Gastrocnemius medialis (tissue), 4 donors: ENCODE data around the gene SP100.

ENCODE experiments used
- CTCF ChIP-seq, 5 experiments: fragments of 450-650 bp in 3 of 5; fragments of 200-600 bp in 2 of 5; sonication (generic) in 2 of 5; IDR thresholded peaks in 4 of 5; conservative IDR thresholded peaks in 1 of 5; 1 replicate in 4 of 5; 2 replicates in 1 of 5; pipeline ENCODE4 v1.5.1; 2016 to 2019; ENCODE audit warnings: antibody characterized with exemption in 5 of 5, mild to moderate bottlenecking in 3 of 5, moderate library complexity in 3 of 5
- POLR2A ChIP-seq, 2 donors: fragments of 450-650 bp; IDR thresholded peaks; one replicate each; pipeline ENCODE4 v1.6.1; 2017; ENCODE audit warnings: antibody characterized with exemption in 2 of 2, mild to moderate bottlenecking in 2 of 2, moderate library complexity in 2 of 2

GRCh38 chr2:230475143-230475542, 59.1 kb downstream of the SP100 start:
- TF ChIP-seq CTCF (IDR thresholded peaks at IDR 0.05 in 4 of 5, conservative IDR thresholded peaks at IDR 0.05 in 1 of 5) (no peak), POLR2A (IDR thresholded peaks at IDR 0.05) (no peak)
